ENCODE data around the gene GPR33. TPM values are rescaled to one million over a fixed set of nuclear protein-coding genes. Genes with fewer than 3 reads are reported as not detected.
A peak's percentile ranks its signal among the peaks of the same experiment; 100 is the strongest.

GPR33 gene
- not detected for total RNA-seq
- long read RNA-seq = 0 reads

DNA sequence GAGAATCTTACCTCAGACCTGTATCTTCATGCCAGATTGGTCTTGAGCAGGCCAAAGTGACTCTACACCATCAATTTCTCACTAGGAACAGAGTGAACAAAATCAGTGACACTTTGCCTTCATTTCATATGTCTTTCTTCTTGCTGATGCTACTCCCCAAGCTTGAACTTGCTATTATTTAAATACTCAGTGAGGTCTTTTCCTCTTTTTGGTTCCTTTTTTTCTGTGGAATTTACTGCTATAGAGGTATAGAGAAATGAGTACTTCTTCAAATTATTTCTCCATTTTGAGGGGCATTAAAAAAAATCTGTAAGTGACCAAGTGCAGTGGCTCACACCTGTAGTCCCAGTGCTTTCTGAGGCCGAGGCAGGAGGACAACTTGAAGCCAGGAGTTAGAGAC lies at the start of gene GPR33:
Gene GPR33 (minus strand): TSS at position 154 of the 400 bp plus-strand sequence. CDS start 4,074 bp downstream, outside the sequence.
- intact Hi-C loops (cut with micrococcal nuclease) = no loop called here
- ATAC-seq = no peak
- no peak for DNase-seq

DNA sequence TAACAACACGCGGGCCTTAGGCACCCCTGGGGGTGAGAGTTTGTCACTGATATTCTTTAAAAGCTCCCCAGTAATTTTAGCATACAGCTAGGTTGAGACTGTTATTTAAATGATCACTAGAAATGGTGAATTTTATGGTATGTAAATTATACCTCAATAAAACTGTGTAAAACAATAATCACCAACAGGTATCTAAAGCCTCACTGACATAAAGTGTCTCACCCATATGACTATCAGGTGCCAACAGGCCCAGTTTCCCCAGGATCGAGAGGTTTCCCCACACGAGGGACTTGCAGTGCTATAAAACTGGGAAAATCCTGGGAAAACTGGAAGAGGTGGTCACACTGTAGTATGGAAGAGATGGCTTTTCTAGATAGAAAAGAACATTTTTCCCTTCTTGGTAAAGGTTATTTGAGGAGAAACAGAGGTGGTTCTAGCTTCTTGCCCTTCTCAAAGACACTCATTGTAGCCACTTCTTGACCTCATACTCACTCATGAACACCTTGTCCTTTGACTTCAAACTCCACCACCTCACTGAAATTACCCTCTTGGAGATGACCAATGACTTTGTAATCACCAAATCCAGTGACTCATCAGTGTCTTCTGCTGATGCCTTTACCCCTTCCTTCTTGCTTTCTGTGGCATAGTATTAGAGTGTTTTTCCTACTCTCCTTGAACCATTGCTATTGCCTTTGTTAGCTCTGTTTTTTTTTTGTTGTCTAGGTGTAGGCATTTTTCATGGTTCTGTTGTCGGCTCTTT lies 48.5 kb upstream of the GPR33 start:
- ATAC-seq (no peak), DNase-seq (no peak)
- intact Hi-C loops (cut with micrococcal nuclease) = no loop called here

DNA sequence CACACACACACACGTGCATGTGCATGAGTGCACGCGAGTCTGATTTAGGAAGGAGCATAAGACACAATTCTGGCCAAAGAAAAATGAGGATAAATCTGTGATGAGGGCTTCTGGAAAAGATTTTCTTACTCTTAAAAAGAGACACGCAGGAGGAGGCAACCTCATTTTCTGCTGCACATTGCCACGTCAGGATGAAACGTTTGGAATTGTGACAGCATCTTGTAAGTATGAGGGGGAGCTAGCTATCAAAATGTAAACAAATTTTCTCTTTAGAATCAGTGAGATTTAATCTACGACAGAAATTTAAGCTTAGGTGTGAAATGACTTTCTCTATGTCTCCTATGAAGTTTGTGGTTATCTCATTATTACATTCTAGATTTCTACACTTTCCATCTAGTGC lies 42.3 kb upstream of the GPR33 start:
- ATAC-seq (no peak), DNase-seq (no peak)
- intact Hi-C loops (cut with micrococcal nuclease) = no loop called here

DNA sequence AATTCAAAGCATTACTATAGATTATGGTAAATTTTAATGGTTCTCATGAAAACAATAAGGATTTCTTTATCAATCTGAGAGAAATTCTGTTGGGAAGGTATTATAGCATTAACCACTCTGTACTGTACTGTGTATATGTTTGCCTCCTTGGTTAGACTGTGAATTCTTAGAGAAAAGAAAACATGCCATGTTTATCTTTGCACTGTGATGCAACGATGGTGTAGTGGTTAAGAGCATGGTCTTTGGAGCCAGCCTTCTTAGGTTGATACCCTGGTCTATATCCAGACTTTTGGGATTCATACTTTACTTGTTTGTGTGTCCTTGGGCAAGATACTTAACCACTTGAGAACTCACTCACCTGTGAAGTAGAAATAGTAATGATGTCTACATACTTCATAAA lies 41.2 kb upstream of the GPR33 start:
- intact Hi-C loops (cut with micrococcal nuclease) = no loop called here
- ATAC-seq (no peak), DNase-seq (no peak)

GRCh38 chr14:31527546-31527945 lies 39.7 kb upstream of the GPR33 start:
- no peak for DNase-seq
- intact Hi-C loops (cut with micrococcal nuclease) = no loop called here
- ATAC-seq = no peak

- intact Hi-C loops (cut with micrococcal nuclease) = no loop called here
- DNase-seq (no peak), ATAC-seq (no peak)
Observed at GRCh38 chr14:31527087-31527486, 39.2 kb upstream of the GPR33 start.

DNA sequence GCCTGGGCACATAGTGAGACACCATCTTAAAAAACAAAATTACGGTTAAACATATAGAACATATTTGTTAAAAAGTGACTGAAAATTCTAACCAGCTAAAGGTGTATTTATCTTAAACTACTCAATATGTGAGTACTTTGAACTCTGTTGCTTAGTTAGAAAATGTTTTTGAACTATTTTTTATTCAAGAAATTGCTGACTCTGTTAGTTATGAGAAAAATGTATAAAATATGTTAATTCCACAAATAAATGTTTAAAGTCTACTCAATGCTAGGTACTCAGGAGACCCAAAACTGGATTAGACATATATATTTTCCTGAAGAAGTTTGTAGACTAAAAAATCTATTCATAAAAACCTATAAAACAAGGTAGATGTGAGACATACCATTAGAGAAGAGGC lies 23.0 kb upstream of the GPR33 start:
- no peak for ATAC-seq
- intact Hi-C loops (cut with micrococcal nuclease) = loop anchor here (5.0 kb wide), 1 partner anchor 741 kb away; no protein-coding TSS in a partner anchor
- no peak for DNase-seq

DNA sequence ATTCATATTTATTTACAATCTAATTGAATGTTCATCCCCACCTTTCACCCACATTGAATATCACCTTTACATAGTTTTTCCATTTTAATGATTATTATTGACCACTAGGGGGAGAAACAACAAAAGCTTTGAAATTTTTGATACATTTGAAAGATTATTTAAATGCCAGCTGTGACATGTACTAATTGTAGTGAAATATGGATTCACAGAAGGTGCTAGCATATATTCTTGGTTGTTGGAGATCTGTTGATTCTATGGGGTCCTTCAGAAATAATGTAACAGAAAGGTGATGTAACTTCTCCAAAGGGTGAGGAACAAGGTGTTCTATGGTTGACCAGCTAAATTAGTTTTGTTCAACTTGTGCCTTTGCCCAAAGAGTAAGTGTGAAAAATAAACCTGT lies 22.4 kb upstream of the GPR33 start:
- ATAC-seq (no peak), DNase-seq (no peak)
- intact Hi-C loops (cut with micrococcal nuclease) = loop anchor here (5.0 kb wide), 1 partner anchor 742 kb away; no protein-coding TSS in a partner anchor

DNA sequence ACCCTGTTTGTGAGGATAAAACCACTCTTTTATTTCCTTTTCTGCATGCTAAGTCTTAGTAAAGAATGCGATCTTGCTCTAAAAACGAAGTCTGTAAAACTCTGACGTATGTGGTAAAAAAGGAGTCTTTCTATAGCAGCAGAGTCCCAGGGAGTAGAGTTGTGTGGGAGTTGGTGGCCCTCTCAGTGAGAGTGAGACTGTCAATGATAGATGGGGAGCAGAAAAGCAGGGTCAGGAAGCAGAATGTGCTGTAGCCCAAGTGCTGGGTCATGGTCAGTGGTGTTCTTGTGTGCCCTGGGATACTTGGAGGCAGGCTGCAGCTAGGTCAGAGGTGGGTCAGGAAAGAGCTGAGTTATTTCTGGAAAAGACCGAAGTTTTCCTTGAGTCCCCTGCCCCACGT lies 20.3 kb upstream of the GPR33 start:
- DNase-seq = no peak
- intact Hi-C loops (cut with micrococcal nuclease) = no loop called here
- no peak for ATAC-seq

GRCh38 chr14:31505411-31505810 lies 17.6 kb upstream of the GPR33 start:
- intact Hi-C loops (cut with micrococcal nuclease) = no loop called here
- peak; percentile 86 for ATAC-seq

GRCh38 chr14:31501870-31502269 lies 14.0 kb upstream of the GPR33 start:
- no peak for DNase-seq
- no peak for ATAC-seq
- intact Hi-C loops (cut with micrococcal nuclease) = no loop called here

More at GRCh38 chr14:31505411-31505810, 17.6 kb upstream of the GPR33 start:
- no peak for DNase-seq

- intact Hi-C loops (cut with micrococcal nuclease) = no loop called here
- no peak for ATAC-seq
Observed at GRCh38 chr14:31492759-31493498, 5.1 kb upstream of the GPR33 start.

GRCh38 chr14:31489691-31490090 lies 1.9 kb upstream of the GPR33 start:
- no peak for ATAC-seq
- intact Hi-C loops (cut with micrococcal nuclease) = no loop called here
- no peak for DNase-seq

More at GRCh38 chr14:31492759-31493498, 5.1 kb upstream of the GPR33 start:
- no peak for DNase-seq

GRCh38 chr14:31486764-31487163 lies 1.1 kb downstream of the GPR33 start:
- no peak for ATAC-seq
- no peak for DNase-seq
- intact Hi-C loops (cut with micrococcal nuclease) = no loop called here

GRCh38 chr14:31484754-31485153 lies 3.1 kb downstream of the GPR33 start:
- intact Hi-C loops (cut with micrococcal nuclease) = no loop called here
- DNase-seq (no peak), ATAC-seq (no peak)

DNA sequence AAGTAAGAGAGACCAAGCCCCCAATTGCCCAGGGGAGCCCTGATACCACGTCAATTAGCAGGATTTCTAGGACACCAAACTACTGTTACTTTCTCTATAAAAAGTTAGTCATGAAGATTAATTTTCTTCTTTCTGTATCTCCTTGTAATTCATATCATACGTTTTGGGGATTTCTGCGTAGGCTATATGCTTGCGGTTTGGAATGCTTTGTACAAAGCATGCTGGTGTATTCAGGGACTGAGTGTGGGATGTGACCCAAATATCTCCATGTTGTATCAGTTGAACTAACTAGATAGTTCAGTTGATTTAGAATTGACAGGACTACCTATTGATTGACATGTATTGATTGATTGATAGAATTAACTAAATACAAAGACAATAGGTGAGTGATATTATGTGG lies 7.7 kb downstream of the GPR33 start:
- no peak for ATAC-seq
- no peak for DNase-seq
- intact Hi-C loops (cut with micrococcal nuclease) = no loop called here

- DNase-seq = no peak
- intact Hi-C loops (cut with micrococcal nuclease) = no loop called here
Observed at GRCh38 chr14:31479027-31479426, 8.8 kb downstream of the GPR33 start.

GRCh38 chr14:31477248-31477647 lies 10.6 kb downstream of the GPR33 start:
- intact Hi-C loops (cut with micrococcal nuclease) = no loop called here
- ATAC-seq (peak; percentile 46), DNase-seq (no peak)

More at GRCh38 chr14:31479027-31479426, 8.8 kb downstream of the GPR33 start:
- no peak for ATAC-seq

DNA sequence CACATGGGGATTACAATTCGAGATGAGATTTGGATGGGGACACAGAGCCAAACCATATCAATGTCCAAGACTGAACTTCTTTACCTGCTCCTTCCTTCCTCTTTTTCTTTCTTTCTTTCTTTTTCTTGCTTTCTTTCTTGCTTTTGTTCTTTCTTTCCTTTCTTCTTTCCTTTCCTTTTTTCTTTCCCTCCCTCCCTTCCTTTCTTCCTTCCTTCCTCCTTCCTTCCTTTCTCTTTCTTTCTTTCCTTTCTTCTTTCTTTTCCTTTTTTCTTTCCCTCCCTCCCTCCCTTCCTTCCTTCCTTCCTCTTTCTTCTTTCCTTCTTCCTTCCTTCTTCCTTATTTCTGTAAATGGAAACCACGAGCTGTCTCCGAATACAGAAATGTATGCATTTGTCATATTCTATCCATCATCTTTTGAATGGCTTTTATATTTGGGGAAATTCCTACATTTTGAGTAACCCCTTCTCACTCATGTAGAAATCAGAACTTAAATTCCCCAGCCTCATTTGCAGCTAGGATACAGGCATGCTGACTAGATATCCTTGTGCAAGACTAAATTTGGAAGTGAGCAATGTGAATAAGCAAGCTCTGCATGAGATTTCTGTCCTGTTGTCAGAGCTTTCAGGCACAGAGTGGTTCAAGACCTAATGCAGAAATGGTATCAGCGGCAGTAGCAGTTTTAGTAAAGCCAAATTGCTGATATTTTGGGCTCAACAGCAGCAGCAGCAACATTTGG lies 11.5 kb downstream of the GPR33 start:
- ATAC-seq (peak; percentile 37), DNase-seq (no peak)
- intact Hi-C loops (cut with micrococcal nuclease) = no loop called here

DNA sequence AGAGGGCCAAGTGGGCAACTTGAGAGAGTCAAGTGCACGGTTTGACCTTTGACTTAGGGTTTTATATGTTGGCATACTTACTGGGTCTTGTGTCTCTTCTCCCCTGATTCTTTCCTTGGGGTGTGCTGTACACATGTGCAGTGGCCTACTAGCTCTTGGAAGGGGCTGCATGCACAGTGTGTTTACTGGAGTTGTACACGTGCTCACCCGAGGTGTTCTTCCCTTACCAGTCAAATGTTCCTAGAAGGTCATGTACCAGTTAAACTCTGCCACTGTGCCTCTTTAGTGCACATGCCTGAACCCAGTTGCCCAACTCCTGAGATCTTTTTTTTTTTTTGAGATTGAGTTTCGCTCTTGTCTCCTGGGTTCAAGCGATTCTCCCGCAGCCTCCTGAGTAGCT lies 21.3 kb downstream of the GPR33 start:
- DNase-seq (no peak), ATAC-seq (no peak)
- intact Hi-C loops (cut with micrococcal nuclease) = no loop called here
